HG03460 (cell line): ENCODE data around the gene TAB2.

Experiments used
- ATAC-seq: cut with Tn5 transposase; IDR thresholded peaks from one replicate; pipeline ENCODE4 v1.9.1; 2021; ENCODE audit not compliant: unreplicated experiment

TAB2 gene

DNA sequence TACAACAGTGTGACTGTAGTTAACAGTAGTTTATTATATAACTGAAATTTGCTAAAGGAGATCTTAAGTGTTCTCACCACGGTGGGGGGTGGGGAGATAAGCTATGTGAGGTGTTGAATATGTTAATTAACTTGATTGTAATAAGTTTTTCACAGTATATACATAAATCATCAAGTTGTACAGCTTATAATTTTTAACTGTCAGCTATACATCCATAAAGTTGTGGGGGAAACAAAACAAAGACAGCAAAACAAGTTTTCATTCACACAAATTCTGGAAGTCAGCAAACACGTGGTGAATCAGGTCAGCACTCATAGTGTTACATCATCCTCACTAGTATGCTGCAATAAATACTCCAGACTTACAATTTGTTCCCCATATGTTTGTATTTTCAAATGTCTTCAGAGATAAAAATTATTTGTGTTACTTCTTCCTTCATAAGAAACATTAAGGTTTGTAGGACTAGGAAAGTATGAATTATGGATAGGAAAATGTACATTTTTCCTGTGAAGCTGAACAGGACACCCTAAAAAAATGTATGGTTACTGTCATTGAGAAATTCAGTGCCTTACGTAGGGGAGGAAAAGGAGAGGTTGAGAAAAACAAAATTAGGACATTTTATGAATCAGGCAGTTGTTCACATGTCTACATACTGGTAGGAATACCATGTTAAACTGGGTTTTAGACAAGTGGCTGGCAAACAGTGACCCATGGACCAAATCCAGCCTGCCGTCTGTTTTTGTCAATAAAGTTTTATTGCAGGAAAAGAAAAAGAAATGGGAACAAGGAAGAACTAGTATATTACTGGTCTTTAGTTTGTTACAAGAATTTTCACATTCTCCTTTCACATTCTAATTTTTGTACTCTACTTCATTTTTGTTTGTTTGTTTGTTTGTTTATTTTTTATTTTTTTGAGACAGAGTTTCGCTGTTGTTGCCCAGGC is 88.6 kb downstream of the TAB2 start:
- no peak for ATAC-seq

GRCh38 chr6:149409617-149410016 is 92.1 kb downstream of the TAB2 start:
- ATAC-seq, result no peak

- no peak for ATAC-seq
Observed at GRCh38 chr6:149410557-149410956, 93.0 kb downstream of the TAB2 start.

DNA sequence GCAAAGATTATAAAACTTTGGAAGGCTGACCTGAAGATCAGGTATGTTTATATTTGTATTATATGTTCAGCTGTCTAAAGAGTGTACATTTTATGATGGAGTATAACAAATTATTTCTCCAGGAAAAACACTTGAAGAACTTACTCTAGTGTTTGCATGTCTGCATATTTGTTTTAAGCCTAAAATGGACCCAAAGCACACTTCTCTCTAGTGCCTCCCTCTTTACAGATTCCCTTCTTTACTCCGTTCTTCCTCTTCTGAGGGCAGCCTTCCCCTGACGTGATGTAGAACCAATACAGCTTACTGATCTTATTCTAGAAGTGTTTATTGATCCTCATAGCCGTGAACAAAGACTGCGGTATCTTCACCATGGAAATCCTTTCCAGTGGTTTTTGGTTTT is 96.5 kb downstream of the TAB2 start:
- ATAC-seq, result no peak

DNA sequence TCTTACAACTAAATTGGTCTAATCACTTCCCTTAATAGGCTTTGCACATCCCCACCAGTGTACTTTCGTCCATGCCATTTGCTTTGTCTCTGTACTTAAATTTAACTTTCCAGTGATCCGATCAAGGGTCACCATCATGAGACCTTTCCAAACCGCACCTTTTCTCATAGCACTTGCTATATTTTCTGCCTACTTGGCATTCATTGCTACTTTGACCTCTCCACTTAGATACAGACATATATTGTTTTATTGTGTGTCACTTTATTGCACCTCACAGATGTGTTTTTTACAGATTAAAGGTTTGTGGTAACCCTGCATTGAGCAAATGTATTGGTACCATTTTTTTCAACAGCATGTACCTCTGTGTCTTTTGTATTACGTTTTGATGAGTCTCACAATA is 97.3 kb downstream of the TAB2 start:
- no peak for ATAC-seq

- ATAC-seq, result no peak
Observed at GRCh38 chr6:149419696-149420404, 102.3 kb downstream of the TAB2 start.

DNA sequence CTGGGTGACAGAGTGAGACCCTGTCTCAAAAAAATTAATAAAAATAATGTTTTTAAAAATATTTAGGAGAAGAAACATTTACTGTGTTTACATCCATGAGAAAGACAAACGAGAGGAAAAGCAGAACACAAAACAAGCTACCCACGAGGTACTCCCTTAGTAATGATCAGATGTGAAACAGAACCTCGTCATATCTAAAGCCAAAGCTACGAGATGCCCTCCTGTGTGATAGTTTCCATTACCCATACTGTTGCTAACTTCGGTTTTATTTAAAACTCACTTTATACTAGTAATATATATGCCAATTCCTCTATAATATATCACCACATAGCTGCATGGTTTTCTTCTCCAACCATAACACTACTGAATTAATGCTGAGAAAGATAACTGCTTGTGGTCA is 103.6 kb downstream of the TAB2 start:
- ATAC-seq, result no peak

DNA sequence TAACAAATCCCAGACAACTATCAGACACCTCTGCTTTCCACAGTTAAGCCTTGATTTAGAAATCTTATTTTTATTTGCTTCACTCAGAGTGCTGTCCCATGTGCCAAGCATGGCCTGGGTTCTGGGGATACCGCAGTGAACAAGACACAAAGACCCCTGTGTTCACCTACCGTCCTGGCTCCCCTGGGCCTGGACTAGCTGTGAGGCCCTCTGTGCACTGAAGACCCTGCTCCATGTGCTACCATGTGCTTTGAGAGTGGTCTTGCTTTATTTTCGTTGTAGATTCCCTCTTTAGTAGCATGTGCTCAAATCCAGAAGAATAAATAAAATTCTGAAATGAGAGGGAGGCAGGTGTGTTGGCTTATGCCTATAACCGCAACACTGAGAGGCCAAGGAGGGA is 105.1 kb downstream of the TAB2 start:
- ATAC-seq, result no peak

DNA sequence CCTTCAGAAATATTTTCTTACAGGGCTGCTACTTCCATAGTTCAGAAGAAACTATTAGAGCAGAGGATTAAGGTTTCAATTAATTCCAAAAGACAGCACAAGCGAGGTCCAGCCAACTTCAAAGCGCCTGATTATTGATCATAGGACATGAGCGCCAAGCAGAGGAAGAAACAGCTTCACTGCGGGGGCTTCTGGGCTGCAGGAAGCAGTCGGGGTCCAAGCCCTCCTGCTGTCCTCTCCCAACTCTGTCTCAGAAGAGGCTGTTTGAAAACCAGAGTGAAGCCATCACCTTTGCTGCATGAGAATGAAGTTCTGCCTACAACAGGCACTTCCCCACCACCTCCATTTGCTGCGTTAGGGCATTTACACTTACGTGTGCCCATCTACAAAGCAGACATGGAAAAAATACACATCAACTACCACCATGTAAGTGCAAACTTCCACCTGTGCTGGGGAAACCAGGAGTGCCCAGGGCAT is 106.5 kb downstream of the TAB2 start:
- no peak for ATAC-seq

GRCh38 chr6:149425224-149425623 is 107.7 kb downstream of the TAB2 start:
- no peak for ATAC-seq

DNA sequence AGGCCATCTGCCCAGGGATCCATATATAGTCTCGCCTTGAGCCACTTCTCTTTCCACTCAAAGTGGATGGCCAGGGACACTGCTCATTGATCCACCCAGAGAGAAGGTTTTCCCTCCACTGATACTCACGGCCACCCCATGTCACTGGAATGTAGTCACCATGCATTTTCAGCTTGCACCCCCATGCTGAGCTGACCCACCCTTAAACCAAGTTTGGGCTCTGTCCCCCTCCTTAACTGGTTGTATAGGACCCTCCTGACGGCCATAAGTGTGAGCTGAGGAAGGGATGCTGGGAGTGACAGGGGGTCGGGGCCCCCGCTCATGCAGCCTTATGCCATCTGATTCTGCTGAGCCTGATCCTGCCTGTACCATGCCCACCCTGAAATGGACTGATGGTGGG is 108.2 kb downstream of the TAB2 start:
- no peak for ATAC-seq

- no peak for ATAC-seq
Observed at GRCh38 chr6:149428606-149429005, 111.1 kb downstream of the TAB2 start.

DNA sequence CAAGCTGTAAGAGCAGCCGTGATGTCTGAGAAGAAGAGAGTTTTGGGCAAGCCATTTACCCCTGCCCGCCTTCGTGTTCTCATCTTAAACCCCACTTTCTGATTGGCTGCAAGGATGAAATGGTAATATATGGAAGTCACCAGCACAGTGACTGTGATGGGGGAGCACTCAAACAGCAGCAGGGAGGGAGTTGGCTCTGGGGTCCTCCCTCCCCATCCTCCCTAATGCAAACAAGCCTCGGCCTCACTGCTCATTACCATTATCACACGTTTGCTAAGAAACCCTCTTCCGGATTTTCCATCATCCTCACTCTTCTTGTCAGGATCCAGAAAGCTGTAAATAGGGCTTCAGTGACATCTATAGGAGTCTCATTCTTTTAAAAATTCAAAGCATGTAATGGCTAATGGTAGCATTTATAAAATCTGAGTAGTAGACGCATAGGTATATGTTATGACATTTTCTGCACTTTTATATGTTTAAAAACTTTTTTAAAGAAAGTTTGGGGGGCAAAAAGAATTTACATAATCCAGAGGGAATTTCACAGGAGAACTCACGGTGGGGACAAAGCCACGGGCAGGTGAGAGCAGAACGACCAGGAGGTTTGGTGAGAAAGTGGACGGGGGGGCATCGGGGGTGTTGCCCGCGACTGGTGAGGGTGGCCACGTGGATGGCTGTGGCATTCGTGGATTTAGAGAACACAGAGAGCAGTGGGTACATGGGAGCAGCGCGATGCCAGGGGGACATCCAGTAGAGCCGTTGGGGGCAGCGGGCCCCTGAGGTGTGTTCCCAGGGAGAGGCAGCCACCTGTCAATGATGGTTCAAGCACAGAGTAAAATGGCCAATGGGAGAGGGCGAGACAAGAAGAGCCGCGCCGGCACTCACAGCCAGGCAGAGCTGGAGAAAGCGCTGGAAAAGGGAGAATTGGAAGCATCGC is 112.2 kb downstream of the TAB2 start:
- no peak for ATAC-seq

- ATAC-seq, result peak; percentile 91
Observed at GRCh38 chr6:149431905-149432775, 114.6 kb downstream of the TAB2 start.

GRCh38 chr6:149433405-149433804 is 115.9 kb downstream of the TAB2 start:
- ATAC-seq, result no peak

DNA sequence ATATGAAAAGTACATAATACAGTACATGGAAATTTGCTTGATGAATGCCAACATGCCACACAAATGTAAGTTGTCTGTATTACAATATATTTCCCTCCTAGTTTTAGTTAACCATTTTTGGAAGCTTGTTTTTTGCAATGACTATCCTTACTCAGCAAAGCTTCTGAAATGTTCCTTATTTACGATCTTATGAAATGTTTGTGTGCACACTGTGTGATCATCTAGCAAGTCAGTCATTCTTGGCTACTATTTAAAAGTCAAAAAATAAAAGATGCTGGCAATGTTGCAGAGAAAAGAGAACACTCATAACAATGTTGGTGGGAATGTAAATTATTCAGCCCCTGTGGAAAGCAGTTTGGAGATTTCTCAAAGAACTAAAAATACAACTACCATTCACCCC is 116.4 kb downstream of the TAB2 start:
- no peak for ATAC-seq

GRCh38 chr6:149435919-149436586 is 118.5 kb downstream of the TAB2 start:
- no peak for ATAC-seq

- ATAC-seq, result no peak
Observed at GRCh38 chr6:149436647-149437046, 119.1 kb downstream of the TAB2 start.

DNA sequence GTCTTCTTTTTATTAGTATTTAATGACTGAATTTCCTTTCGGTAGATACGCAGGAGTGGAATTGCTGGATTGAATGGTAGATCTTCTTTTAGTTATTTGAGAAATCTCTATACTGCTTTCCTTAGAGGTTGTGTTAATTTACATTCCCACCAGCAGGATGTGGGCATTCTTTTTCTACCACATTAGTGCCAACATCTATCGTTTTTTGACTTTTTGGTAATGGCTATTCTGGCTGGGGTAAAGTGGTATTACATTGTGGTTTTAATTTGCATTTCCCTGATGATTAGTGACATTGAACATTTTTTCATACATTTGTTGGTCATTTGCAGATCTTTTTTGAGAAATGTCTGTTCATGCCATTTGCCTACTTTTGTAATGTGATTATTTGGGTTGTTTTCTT is 119.7 kb downstream of the TAB2 start:
- ATAC-seq, result no peak

DNA sequence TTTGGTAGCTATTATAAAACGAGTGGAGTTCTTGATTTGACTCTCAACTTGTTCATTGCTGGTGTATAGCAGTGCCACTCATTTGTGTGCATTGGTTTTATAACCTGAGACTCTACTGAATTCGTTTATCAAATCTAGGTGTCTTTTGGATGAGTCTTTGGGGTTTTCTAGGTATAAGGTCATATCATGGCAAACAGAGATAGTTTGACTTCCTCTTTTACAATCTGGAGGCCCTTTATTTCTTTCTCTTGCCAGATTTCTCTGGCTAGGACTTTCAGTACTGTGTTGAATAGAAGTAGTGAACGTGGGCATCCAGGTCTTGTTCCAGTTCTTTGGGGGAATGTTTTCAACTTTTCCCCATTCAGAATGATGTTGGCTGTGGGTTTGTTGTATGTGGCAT is 121.3 kb downstream of the TAB2 start:
- peak; percentile 61 for ATAC-seq
